KBM-7 (cell line): ENCODE measurements around the gene ELAVL1.
A peak's percentile ranks its signal among the peaks of the same experiment; 100 is the strongest.

ENCODE experiments used
- DNase-seq: peaks from one replicate; pipeline ENCODE4 v3.0.0-alpha.2; 2015
- in situ Hi-C: fragments of 300-500 bp; cut with MboI; formaldehyde crosslinking; loops from 2 replicates; pipeline ENCODE4 v1.14.3; 2020; ENCODE audit warnings: low sequenced_read_pairs, low pct_unique_long_range_greater_than_20kb, mixed read lengths

The ELAVL1 gene

DNA sequence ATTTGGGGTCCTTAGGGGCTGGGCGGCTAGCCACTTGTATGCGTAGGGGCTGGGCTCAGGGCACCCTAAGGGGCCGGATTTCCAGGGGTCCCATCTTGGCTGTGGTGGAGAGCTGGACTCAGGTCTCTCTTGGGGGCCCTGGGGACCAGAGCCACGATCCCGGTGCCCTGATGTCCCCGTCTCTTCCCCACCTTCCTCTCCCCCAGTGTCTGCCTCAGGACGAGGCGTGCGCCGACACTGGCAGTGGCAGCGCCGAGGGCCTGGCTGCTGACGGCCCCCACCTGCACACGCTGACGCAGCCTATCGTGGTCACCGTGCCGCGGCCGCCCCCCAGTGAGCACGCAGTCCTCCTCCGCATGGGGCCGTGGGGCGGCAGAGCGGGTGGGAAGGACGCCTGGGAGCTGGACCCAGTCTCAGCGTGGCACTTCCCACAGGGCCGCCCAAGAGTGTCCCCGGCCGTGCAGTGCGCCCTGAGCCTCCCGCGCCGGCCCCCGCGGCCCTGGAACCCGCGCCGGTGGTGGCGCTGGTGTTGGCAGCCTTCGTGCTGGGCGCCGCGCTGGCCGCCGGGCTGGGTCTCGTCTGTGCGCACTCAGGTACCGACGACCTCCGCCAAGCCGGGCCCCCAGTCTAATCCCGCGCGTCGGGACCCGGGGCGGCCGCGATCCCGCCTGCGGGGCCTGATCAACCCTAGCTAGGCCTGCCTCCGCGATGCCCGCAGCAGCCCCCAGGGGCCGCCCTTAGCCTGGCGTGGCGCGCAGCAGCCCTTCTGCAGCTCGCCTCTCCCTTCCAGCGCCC is 88.0 kb downstream of the ELAVL1 start:
- in situ Hi-C loops = no loop called here
- DNase-seq = peak; percentile 72

- no peak for DNase-seq
Measured at GRCh38 chr19:7916955-7917266, 88.5 kb downstream of the ELAVL1 start.

GRCh38 chr19:7916103-7916954 is 89.1 kb downstream of the ELAVL1 start:
- no peak for DNase-seq
- in situ Hi-C loops = no loop called here

More at GRCh38 chr19:7916955-7917266, 88.5 kb downstream of the ELAVL1 start:
- in situ Hi-C loops = no loop called here

GRCh38 chr19:7915250-7916102 is 90.0 kb downstream of the ELAVL1 start:
- no peak for DNase-seq
- in situ Hi-C loops = no loop called here

GRCh38 chr19:7914598-7915045 is 90.8 kb downstream of the ELAVL1 start, which contains the start of gene TGFBR3L:
Gene TGFBR3L, plus strand, starts transcription at chr19:7914830.
- in situ Hi-C loops = no loop called here
- DNase-seq = no peak

- in situ Hi-C loops = no loop called here
Measured at GRCh38 chr19:7914099-7914498, 91.3 kb downstream of the ELAVL1 start.

GRCh38 chr19:7913652-7914051 is 91.8 kb downstream of the ELAVL1 start:
- no peak for DNase-seq
- in situ Hi-C loops = no loop called here

More at GRCh38 chr19:7914099-7914498, 91.3 kb downstream of the ELAVL1 start:
- no peak for DNase-seq

DNA sequence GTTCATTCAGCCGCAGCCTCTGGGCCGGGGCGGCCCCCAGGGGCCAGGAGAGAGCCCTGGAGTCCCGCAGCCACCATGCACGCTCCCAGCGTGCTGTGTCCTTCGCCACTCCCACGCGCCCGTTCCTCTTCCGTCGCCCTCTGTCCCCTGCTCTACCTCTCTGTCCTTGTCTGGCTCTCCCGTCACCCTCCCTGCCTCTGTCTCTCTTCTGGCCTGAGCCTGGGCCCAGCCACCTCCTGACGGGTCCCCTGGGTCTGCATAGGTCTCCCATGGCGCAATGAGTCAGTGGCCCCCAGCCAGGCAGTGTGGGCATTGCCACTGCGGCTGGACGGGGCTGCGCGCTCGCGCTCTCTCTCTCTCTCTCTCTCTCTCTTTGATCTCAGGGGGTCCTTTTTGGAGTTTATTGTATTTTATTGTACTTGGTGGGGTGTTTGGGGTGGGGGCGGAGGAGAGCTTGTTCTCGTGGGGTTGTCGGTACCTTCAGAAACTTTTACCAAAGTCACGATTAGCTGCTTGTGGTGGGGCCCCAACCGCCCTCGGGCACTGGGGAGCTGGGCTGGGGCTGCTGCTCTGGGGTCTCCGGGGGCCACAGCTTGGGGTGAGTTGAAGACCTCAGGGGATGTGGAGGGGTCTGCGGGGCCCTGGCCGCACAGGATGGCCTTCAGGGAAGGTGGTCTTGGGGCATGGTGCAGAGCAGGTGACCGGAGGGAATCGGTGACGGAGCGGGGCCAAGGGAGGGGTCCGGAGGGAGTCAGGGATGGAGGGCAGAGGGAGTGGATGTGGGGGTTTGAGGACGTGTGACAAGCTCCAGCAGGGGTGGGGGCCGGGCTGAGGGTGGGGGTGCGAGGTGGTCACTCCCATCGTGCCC is 92.5 kb downstream of the ELAVL1 start:
- in situ Hi-C loops = no loop called here
- DNase-seq = no peak

DNA sequence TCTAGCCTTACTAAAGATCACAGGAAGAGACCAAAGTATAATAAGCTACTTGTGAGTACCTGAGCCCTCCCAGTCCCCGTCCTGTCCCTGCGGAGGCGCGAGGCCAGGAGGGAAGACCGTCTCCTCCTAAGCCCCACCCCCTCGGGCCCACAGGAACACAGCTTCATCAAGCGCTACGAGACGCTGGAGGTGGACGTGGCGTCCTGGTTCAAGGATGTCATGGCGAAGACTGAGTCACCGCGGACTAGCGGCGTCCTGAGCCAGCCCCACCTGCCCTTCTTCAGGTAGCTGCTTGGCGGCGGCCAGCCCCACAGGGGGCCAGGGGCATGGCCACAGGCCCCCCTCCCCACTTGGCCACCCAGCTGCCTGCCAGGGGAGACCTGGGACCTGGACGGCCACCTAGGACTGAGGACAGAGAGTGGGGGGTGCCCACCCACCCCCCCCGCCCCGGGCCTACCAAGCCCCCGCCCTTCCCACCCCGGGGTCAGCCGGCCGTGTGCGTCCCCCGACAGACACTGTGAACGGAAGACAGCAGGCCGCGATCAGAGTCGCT is 93.2 kb downstream of the ELAVL1 start:
- DNase-seq = no peak
- in situ Hi-C loops = no loop called here

DNA sequence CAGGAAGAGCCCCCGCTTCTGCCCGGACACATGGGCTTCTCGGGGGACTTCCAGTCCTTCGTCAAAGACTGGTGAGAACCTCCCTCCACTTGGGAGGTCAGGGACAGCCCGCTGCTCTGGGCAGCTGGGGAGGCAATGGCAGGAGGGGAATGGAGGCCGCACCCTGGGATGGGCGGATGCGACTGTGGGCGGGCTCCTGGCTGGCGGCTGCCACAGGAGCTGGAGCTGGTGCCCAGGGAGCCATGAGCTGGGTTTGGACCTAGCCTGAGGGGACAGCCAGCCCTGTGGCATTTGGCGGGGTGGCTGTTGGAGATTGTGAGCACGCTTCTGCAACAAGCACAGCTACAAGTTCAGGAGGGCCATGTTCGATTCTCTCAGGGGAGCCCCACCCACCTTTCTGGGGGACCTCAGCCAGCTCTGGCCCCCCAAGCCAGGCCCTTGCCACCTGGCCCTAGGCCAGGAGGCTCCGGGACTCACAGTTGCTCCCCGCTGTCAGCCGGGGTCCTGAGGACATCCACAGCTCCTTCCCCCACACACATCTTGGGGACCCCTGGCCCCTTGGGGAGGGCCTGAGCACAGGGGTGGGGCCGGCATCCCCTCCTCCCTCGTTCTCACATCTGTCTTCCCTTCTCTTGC is 93.8 kb downstream of the ELAVL1 start:
- no peak for DNase-seq
- in situ Hi-C loops = no loop called here

- no peak for DNase-seq
- in situ Hi-C loops = no loop called here
Measured at GRCh38 chr19:7910321-7911161, 94.9 kb downstream of the ELAVL1 start.

DNA sequence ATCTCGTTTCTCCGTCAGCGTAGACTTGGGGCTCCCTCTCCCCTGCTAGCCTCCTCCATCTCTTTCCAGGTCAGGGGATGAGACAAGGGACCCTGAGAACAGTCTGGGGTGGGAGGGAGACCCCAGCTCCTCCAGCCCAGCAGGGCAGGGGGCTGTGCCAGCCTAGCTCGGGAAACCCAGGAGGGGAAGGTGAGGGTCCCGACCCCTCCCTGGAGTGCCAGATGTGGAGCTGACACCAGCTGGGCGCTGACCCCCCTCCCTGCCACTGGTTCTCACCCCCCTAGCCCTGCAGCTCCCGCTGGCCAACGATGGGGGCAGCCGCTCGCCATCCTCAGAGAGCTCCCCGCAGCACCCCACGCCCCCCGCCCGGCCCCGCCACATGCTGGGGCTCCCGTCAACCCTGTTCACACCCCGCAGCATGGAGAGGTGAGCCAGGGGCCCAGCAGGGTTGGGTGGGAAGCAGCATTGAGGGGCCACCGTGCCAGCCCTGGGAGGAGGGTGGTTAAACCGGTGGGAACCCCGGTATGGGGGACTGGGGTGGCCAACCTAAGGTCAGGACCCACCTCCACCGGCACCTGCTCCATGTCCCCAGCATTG is 95.9 kb downstream of the ELAVL1 start:
- in situ Hi-C loops = no loop called here
- DNase-seq = no peak

DNA sequence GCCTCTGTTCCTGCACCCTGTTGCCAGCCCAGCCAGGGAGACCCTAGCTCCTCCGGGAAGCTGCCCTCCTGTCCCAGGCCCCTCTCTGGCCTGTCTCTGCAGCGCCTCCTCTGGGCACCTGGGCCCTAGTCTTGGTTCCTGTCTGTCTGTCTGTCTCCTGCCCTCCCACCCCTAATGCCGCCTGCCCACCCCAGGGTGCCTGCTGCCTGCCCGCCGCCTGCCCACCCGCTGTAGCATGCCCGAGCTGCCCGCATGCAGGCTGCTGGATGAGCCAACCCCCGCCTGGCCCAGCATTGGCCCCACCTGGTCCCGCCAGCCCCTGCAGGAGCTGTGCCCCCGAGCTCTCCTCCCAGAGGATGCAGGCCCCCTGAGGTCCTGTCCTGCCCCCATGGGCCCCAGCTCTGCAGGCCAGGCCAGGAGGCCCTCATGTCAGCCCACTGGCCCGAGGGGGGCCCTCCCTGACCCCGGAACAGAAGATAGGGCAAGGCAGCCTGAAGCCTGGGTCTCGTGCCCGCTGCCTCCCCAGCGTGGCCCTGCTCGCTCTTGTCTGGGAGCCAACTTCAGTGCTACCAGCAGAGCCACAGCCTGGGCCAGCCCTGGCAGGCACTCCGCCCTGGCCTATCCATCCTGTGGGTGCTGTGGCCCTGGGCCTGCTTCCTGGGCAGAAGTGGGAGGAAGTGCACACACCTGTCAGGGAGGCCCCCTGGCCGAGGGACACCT is 96.5 kb downstream of the ELAVL1 start:
- no peak for DNase-seq
- in situ Hi-C loops = no loop called here
